Fibroblast of the conjunctiva (primary cell): ENCODE measurements around the gene KTN1.

Experiments used
- DNase-seq: peaks from one replicate; pipeline ENCODE4 v3.0.0-alpha.2; 2010; ENCODE audit warnings: low read depth

Gene KTN1

DNA sequence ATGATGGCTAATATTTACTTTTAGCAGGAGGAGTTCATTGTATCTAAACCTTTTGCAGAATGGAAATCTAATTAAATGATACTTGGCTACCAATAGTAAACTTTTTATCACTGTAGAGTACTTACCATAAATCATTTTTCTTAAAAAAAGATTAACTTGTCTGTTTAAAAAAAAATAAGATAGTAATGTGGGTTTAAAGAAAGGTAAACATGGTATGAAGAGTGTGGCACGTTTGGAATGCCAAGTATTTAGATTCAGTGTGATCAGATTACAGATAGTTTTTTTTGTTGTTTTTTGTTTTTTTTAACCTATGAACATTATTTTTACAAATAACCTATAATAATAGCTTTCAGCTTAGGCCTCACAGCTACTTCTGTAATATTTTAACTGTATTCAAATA is 25.8 kb downstream of the KTN1 start:
- no peak for DNase-seq

DNA sequence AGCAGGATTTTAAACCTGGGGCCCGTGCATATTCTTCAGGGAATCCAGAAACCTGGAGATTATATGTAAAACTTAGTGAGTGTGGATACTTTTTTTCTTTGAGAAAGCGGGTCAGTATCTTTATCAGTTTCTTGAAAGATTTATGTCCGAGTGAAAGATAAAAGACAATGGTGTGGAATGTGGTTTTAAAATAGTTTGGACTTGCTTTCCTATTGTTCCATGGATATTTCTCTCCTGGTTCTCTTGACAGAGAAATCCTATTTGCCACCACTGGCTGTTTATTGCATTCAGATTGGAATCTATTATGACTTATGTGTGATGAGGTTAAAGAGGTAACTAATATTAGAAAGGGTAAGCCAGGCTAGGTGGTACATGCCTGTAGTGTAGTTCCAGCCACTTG is 27.4 kb downstream of the KTN1 start:
- no peak for DNase-seq

GRCh38 chr14:55609681-55610080 is 29.7 kb downstream of the KTN1 start:
- DNase-seq = no peak

GRCh38 chr14:55610713-55611370 is 30.8 kb downstream of the KTN1 start:
- DNase-seq = no peak

DNA sequence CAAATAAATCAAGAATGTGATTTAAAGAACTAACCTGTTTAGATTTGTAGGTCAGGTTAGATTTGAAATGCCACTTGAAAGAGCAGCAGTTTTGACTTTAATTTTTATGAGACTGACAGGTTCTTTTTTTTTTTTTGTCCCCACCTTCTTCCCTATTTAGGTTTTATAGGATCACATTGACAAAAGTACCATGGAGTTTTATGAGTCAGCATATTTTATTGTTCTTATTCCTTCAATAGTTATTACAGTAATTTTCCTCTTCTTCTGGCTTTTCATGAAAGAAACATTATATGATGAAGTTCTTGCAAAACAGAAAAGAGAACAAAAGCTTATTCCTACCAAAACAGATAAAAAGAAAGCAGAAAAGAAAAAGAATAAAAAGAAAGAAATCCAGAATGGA is 31.9 kb downstream of the KTN1 start:
- no peak for DNase-seq

- no peak for DNase-seq
These were observed 34.3 kb downstream of the KTN1 start for GRCh38 chr14:55614304-55614703.

GRCh38 chr14:55620277-55620676 is 40.3 kb downstream of the KTN1 start:
- DNase-seq = no peak

GRCh38 chr14:55620981-55621380 is 41.0 kb downstream of the KTN1 start:
- DNase-seq = no peak

DNA sequence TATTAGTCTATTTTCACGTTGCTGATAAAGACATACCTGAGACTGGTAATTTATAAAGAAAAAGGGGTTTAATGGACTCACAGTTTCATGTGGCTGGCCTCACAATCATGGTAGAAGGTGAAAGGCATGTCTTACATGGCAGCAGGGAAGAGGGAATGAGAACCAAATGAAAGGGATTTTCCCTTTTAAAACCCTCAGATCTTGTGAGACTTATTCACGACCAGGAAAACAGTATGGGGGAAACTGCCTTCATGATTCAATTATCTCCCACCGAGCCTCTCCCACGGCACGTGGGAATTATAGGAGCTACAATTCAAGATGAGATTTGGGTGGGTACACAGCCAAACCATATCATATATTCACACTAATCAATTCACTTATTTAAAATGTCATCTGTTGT is 41.4 kb downstream of the KTN1 start:
- no peak for DNase-seq

DNA sequence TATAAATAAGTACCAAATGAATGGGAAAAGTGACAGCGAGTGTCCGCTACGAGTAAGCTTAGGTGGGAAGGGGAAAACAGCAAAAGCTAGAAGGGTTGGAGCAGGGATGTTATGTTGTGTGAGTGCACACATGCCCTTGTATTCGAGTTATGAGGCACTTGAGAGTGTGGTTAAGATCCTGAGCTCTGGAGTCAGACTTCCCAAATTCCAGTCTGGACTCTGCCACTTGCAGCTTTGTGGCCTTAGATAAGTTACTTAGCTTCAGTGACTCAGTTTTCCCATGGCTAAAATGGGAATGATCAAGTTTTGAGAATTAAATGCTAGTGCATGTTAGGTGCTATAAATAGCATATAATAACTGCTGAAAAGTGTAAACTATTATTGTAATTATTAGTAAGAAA is 44.9 kb downstream of the KTN1 start:
- no peak for DNase-seq

DNA sequence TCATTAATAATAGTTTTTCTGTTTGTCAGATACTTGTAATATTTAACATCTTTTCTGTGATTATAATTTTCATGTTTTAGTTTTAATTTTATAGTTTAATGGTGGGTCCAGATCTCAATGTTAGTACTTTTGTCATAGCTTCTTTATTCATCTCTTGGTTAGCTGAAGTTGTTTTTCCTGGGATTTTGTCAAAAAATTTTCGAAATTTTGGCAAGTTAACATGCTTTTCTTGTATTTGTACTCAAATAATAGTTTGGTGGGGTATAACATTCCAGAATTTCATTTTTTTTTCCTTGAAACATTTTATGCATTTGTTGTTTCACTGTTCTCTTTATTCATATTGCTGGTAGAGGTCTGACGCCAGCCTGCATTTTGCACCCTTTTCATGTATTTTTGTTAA is 45.5 kb downstream of the KTN1 start:
- DNase-seq = no peak

DNA sequence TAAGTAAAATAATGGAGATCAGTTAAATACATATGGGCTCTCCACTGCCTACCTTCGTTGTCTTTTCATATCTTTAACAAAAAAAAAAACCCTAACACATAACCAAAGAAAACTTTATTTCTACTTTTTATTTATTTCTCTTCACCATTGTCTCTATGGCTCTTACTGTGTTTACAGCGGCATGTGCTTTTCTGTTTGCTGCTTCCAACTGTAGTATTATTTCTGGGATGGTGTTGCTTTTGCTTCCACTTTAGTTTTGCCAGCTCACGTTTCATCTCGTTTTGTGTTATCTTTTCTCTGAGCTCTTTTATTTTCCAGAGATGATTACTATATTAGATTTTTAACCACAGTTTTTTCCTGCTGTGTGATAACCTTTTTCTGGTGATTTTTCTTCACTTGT is 46.1 kb downstream of the KTN1 start:
- DNase-seq = no peak

DNA sequence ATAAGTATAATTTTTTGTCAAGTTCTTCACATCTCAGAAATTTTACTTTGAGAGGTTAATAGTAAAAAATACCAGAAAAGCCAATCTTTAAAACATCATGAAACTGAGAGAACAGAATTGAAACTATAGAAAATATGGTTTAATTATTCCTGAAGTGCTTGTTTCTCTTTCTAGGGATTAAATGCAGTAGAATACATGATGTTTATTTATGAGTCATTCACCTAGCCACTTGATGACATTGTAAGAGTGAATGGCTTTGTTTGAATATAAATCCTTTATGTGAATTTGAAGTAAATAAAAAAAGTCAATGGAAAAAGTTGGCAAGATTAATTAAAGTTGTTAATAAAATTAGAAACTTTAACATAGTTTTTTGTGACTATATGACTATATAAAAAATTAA is 48.4 kb downstream of the KTN1 start:
- no peak for DNase-seq

DNA sequence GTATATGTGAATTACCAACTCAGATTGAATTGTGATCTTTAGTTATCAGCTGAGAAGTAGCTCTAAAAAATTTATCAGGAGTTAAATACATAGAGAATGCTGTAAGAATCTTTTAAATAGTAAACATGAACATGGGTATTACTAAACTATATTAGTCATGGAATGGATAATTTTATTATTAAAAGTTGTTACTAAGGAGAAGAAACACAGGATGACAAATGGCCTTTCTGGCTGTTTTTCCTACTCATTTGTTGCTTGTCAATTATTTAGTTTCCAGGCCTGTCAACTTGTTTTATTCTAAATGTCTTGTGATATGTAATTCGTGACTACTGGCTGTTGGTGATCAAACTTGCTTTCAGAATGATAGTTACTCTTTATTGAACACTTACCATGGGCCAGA is 58.7 kb downstream of the KTN1 start:
- no peak for DNase-seq

- no peak for DNase-seq
These were observed 61.3 kb downstream of the KTN1 start for GRCh38 chr14:55641290-55641689.

DNA sequence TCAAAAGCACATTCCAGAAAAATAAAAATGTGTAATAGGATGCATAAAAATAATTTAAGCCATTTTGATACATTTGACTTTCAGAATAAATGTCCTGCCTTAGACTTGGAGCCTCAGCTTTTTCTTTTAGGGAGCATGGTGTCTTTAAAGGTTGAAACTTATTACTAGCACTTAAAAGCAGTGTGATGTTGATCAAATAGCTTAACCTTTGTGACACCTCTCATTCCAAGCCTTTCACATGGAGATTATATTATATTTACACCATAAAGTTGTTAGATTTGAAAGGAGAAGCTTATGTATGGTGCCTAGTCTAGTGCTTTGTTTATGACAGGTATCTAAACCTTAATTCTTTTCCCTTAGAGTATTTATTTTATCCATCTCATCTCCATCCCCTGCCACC is 61.9 kb downstream of the KTN1 start:
- no peak for DNase-seq

GRCh38 chr14:55645145-55645544 is 65.1 kb downstream of the KTN1 start:
- DNase-seq = no peak

DNA sequence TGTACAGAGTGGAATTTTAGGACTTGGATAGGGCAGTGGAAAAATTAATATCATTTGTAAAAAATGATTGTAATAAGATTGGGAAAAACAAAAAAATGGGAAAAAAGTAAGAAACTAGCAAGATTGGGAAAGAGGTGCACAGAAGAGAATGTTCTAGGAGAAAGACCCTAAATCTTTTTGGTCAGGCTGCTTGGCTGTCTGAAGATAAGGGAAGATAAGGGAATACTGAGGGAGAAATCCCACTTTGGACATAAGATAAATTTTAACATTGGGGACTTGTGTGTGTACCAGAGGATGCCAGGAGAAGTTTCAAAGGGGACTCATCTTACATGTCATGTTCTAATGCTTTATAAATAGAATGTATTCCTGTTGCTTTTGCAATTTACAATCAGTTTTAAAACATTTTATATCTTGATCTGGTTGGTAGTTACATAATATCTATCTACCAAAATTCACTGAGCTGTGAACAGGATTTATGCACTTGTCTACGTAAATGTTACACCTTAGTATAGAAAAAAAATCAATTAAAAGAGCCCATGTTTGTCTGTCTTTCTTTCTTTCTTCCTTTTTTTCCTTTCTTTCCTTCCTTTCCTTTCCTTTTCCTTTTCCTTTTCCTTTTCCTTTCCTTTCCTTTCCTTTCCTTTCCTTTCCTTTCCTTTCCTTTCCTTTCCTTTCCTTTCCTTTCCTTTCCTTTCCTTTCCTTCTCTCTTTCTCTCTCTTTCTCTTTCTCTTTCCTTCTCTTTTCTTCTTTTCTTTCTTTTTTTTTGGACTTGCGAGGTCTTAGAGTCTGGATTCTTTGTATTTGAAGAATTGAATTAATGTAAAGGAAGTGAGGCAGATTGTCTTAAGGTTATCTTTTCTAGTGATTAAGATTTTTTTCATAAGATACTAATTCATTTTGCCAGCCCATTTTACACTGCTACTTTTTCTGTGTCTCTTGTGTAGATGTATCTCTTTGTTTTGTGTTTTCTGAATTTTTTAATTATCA is 66.1 kb downstream of the KTN1 start:
- no peak for DNase-seq

- DNase-seq = no peak
These were observed 71.0 kb downstream of the KTN1 start for GRCh38 chr14:55650992-55651391.

DNA sequence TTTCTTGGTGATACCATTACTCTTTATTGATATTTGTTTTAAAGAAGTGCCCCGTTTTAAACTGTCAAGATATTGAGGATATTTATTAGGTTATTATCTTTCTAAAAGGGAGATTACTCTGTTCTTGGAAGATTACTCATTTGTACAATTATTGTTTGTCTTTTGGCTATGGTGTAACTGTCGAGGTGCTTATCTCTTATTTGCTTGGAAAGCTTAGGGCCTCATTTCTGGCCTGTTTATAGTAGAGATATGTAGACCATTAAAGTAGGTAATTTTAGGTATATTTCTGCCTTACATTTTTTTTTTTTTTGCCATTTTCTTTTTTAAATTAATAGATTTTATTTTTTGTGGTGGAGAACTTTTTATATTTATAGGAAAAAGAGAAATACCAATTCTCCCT is 74.2 kb downstream of the KTN1 start:
- no peak for DNase-seq

GRCh38 chr14:55661029-55661428 is 81.0 kb downstream of the KTN1 start:
- no peak for DNase-seq

DNA sequence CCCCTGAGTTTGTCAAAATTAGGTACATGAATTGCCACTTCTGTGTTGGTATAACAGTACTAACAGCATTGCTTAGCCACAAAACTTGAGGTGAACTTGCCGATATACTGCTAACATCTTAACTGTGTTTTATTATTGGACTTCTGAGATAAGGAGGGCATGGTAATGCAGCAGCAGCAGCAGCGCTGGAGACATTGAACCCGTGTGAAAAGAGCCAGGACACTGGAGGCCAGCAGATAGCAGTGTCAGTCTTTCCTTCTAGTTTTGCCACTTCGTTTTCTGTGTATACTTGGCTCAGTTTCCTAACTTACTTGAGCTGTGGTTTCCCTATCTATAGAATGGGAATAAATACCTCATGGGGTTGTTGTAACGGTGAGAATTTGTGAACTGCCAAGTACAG is 82.7 kb downstream of the KTN1 start:
- no peak for DNase-seq

GRCh38 chr14:55665067-55665675 is 85.2 kb downstream of the KTN1 start:
- no peak for DNase-seq
